GM19099 (cell line): ENCODE measurements around the gene EXO1.

Source experiments
- POLR2A ChIP-seq: IDR thresholded peaks from 3 replicates; pipeline ENCODE4 v1.6.1; 2011; ENCODE audit warnings: low read depth; ENCODE audit not compliant: insufficient read length; ENCODE audit errors: extremely low read depth

The EXO1 gene

GRCh38 chr1:241827264-241827663 lies 20.7 kb upstream of the EXO1 start:
- no peak for TF ChIP-seq POLR2A

GRCh38 chr1:241828463-241829021 lies 19.5 kb upstream of the EXO1 start:
- TF ChIP-seq POLR2A: no peak

GRCh38 chr1:241829468-241829867 lies 18.5 kb upstream of the EXO1 start:
- TF ChIP-seq POLR2A: no peak

GRCh38 chr1:241834733-241835377 lies 13.1 kb upstream of the EXO1 start:
- TF ChIP-seq POLR2A: no peak

- no peak for TF ChIP-seq POLR2A
These were observed 11.1 kb upstream of the EXO1 start for GRCh38 chr1:241836941-241837340.

GRCh38 chr1:241837416-241837815 lies 10.6 kb upstream of the EXO1 start:
- TF ChIP-seq POLR2A: no peak

GRCh38 chr1:241837901-241838300 lies 10.1 kb upstream of the EXO1 start:
- TF ChIP-seq POLR2A: no peak

- TF ChIP-seq POLR2A: no peak
These were observed 9.1 kb upstream of the EXO1 start for GRCh38 chr1:241838897-241839296.

GRCh38 chr1:241839369-241839979 lies 8.5 kb upstream of the EXO1 start:
- no peak for TF ChIP-seq POLR2A

GRCh38 chr1:241840164-241840563 lies 7.8 kb upstream of the EXO1 start:
- no peak for TF ChIP-seq POLR2A

GRCh38 chr1:241841691-241842090 lies 6.3 kb upstream of the EXO1 start:
- no peak for TF ChIP-seq POLR2A

GRCh38 chr1:241842565-241842964 lies 5.4 kb upstream of the EXO1 start:
- no peak for TF ChIP-seq POLR2A

- no peak for TF ChIP-seq POLR2A
These were observed 3.4 kb upstream of the EXO1 start for GRCh38 chr1:241844593-241844992.

- no peak for TF ChIP-seq POLR2A
These were observed 1.6 kb upstream of the EXO1 start for GRCh38 chr1:241846375-241846774.

GRCh38 chr1:241846862-241847539 lies 1.0 kb upstream of the EXO1 start:
- TF ChIP-seq POLR2A: no peak

- TF ChIP-seq POLR2A: no peak
These were observed 536 bp upstream of the EXO1 start for GRCh38 chr1:241847540-241847795.
